Activated CD8-positive, alpha-beta T cell treated with anti-CD3 and anti-CD28 coated beads for 36 hours (primary cell): Measurements from ENCODE around the gene PIEZO2. TPM values are rescaled to one million over a fixed set of nuclear protein-coding genes. Genes with fewer than 3 reads are reported as not detected.
"Not testable (repeated sequence)": the region's sequence is repeated elsewhere in the genome, so short reads cannot be mapped to it uniquely, and the experiment has no call there.

Source experiments
- ATAC-seq: fragments of 200-7000 bp; cut with Tn5 transposase; one replicate; pipeline ENCODE4 v1.10.0; 2021; ENCODE audit warnings: mild to moderate bottlenecking, moderate library complexity
- CTCF ChIA-PET: fragments of 350-600 bp; sonication (Branson Sonifier 250); formaldehyde crosslinking; loops from one replicate; lab custom pipeline; 2021; ENCODE audit warnings: antibody characterized with exemption; lab: Charles Lee
- POLR2A ChIA-PET: fragments of 350-600 bp; sonication (Branson Sonifier 250); formaldehyde crosslinking; loops from one replicate; lab custom pipeline; 2021; ENCODE audit warnings: antibody characterized with exemption; lab: Charles Lee
- DNase-seq: peaks from one replicate; pipeline ENCODE4 v3.0.0-alpha.2; 2020
- H3K27ac Mint-ChIP-seq: one replicate; pipeline ENCODE4 v1.8.0; 2021; ENCODE audit warnings: mild to moderate bottlenecking, mixed read lengths
- H3K27me3 Mint-ChIP-seq: one replicate; pipeline ENCODE4 v1.8.0; 2021; ENCODE audit warnings: mixed read lengths
- H3K36me3 Mint-ChIP-seq: one replicate; pipeline ENCODE4 v1.8.0; 2021; ENCODE audit warnings: low read depth, mixed read lengths
- H3K4me1 Mint-ChIP-seq: one replicate; pipeline ENCODE4 v1.8.0; 2021; ENCODE audit warnings: low read depth, mixed read lengths
- H3K4me3 Mint-ChIP-seq: one replicate; pipeline ENCODE4 v1.8.0; 2021; ENCODE audit warnings: mild to moderate bottlenecking, moderate library complexity, mixed read lengths
- H3K9me3 Mint-ChIP-seq: one replicate; pipeline ENCODE4 v1.8.0; 2021; ENCODE audit warnings: mixed read lengths
- intact Hi-C: fragments of 100-400 bp; cut with micrococcal nuclease; formaldehyde crosslinking; loops from one replicate; pipeline ENCODE4 v1.10.0; 2022
- total RNA-seq, 2 experiments: library from RNA; stranded (reverse); gene quantifications; one replicate each; pipeline ENCODE4 v1.2.3, GENCODE V29; 2021
- TF ChIP-seq, protein P1 (sequence below): fragments of 200-600 bp; IDR thresholded peaks from one replicate; pipeline ENCODE4 v1.8.0; 2022; ENCODE audit warnings: antibody characterized with exemption, mild to moderate bottlenecking

Gene PIEZO2
- total RNA-seq, 2 experiments from 2014 or later = not detected

DNA sequence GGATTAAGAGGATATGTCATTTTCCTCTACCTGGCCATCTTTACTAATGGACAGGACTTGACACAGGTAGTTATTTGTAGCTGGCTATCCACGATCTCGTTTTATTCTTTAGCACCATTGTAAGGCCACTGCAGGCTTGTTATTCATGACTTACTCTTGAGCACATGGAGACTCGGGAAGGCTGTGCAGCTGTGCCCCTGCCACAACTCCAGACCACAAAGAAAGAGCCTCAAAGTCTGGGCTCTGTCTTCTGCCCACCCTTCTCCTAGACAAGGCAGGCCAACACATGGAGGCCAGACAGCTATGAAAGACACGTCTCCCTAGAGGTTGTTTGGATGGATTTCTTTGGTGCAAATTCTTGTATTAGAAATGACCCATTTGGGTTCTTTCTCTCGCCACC lies 489.8 kb downstream of the PIEZO2 start:
- CTCF ChIA-PET = no interaction called here
- TF ChIP-seq, protein P1, sequence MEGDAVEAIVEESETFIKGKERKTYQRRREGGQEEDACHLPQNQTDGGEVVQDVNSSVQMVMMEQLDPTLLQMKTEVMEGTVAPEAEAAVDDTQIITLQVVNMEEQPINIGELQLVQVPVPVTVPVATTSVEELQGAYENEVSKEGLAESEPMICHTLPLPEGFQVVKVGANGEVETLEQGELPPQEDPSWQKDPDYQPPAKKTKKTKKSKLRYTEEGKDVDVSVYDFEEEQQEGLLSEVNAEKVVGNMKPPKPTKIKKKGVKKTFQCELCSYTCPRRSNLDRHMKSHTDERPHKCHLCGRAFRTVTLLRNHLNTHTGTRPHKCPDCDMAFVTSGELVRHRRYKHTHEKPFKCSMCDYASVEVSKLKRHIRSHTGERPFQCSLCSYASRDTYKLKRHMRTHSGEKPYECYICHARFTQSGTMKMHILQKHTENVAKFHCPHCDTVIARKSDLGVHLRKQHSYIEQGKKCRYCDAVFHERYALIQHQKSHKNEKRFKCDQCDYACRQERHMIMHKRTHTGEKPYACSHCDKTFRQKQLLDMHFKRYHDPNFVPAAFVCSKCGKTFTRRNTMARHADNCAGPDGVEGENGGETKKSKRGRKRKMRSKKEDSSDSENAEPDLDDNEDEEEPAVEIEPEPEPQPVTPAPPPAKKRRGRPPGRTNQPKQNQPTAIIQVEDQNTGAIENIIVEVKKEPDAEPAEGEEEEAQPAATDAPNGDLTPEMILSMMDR = no peak
- ATAC-seq = no peak
- POLR2A ChIA-PET = no interaction called here
- Mint-ChIP-seq H3K4me3 (no peak overlapping the region), H3K27ac (no peak overlapping the region), H3K36me3 (no peaks in the 10 kb centered on the region), H3K9me3 (peaks cover 2% of the 10 kb centered on the region), H3K4me1 (no peaks in the 10 kb centered on the region), H3K27me3 (peaks cover 2% of the 10 kb centered on the region)
- no peak for DNase-seq
- intact Hi-C loops = no loop called here

DNA sequence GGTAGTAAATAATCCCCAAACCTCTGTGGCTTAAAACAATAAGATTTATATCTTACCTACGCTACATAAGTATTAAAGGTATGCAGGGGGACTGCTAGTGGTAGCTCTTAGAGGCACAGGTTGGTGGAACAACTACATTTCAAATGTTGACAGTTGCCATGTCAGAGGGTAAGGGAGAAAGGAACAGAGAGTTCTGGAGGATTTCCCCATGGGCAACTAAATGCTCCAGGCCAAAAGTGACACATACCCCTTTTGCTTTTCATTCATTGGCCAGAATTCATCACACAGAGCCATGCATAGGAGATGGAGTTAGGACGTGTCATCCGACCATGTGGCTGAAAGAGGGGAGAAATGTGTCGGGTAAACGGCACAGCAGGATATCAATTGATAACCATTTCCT lies 490.4 kb downstream of the PIEZO2 start:
- ChIA-PET CTCF (no interaction called here), POLR2A (no interaction called here)
- TF ChIP-seq, protein P1 = no peak
- Mint-ChIP-seq H3K9me3 (peaks cover 2% of the 10 kb centered on the region), H3K4me1 (no peaks in the 10 kb centered on the region), H3K36me3 (no peaks in the 10 kb centered on the region), H3K4me3 (no peak overlapping the region), H3K27me3 (peaks cover 2% of the 10 kb centered on the region), H3K27ac (no peak overlapping the region)
- intact Hi-C loops = no loop called here
- ATAC-seq (no peak), DNase-seq (no peak)

DNA sequence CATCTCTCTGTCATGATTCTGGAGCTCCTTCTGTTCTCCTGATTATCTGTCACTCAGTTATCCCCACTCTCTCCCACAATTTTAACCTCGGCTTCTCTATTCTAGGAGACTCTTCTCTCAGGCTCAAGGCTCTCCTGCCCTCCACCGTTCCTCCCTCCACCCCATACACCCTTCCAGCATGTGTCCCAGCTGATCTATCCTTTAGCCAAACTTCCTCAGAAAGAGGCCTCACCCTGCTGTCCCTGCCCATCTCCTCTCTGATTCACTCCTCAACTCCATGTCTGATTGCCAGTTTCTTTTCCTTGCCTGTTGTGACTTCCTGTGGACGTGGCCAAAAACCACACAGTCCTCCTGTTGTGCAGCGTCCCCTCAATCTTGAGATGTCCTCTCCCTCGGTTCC lies 505.4 kb downstream of the PIEZO2 start:
- CTCF ChIA-PET, H3K27ac Mint-ChIP-seq, H3K9me3 Mint-ChIP-seq, intact Hi-C loops, H3K36me3 Mint-ChIP-seq, H3K4me1 Mint-ChIP-seq, H3K4me3 Mint-ChIP-seq, H3K27me3 Mint-ChIP-seq, ATAC-seq, DNase-seq, POLR2A ChIA-PET: not testable (repeated sequence)

GRCh38 chr18:10642915-10643524 lies 506.3 kb downstream of the PIEZO2 start:
- H3K36me3 Mint-ChIP-seq, H3K9me3 Mint-ChIP-seq, DNase-seq, ATAC-seq, H3K27me3 Mint-ChIP-seq, CTCF ChIA-PET, H3K4me3 Mint-ChIP-seq, POLR2A ChIA-PET, H3K27ac Mint-ChIP-seq, H3K4me1 Mint-ChIP-seq, intact Hi-C loops: not testable (repeated sequence)

DNA sequence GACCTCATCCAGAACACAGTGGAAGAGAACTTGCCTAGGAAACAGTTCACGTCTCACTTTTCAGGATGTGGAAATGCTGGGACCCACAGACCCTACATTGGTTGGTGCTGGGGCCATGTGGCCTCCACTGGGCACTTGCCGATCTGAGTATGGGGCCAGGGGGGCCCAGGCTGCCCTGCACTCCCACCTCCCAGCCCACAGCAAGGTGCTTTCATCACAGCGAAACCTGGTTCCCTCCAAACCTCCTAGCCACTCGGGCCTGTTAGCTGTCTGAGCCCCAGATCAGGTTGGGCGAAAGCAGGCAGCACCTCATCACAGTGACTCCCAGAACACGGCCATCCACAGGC lies 510.9 kb downstream of the PIEZO2 start:
- H3K4me3 Mint-ChIP-seq, H3K27me3 Mint-ChIP-seq, POLR2A ChIA-PET, H3K9me3 Mint-ChIP-seq, CTCF ChIA-PET, DNase-seq, H3K36me3 Mint-ChIP-seq, H3K27ac Mint-ChIP-seq, intact Hi-C loops, H3K4me1 Mint-ChIP-seq, ATAC-seq: not testable (repeated sequence)

DNA sequence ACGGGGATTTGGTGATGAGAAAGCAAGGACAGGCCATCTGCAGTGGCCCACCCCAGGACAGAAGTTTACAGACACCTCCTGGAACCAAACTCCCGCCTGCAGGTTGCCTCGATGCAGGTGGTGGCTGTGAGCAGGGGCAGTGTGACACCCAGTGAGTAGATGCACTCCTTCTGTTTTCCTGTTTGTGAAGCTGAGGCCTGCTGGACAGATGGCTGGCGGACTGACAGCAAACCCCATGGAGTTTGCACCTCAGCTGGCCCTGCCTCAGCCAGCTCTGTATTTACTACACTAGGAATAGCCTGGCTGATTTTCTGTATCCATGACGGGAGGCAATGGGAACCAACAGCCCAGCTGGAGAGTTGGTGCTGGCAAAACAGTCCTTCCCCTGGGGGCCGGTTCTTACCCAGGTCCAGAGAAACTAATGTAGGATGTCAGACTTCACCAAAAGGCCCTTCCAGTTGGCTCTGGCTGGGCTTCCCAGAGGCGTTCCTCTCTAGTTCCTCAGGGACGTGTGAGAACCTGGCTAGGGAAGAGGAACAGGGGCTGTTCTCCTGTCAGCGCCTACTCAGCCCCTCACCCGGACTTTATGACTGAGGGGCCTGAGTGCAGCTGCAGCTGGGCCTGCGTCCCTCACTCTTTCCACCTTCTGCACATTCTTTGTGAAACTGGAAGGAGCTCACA lies 511.4 kb downstream of the PIEZO2 start:
- ATAC-seq, H3K27me3 Mint-ChIP-seq, H3K27ac Mint-ChIP-seq, H3K36me3 Mint-ChIP-seq, POLR2A ChIA-PET, CTCF ChIA-PET, intact Hi-C loops, H3K4me1 Mint-ChIP-seq, DNase-seq, H3K9me3 Mint-ChIP-seq, H3K4me3 Mint-ChIP-seq: not testable (repeated sequence)

DNA sequence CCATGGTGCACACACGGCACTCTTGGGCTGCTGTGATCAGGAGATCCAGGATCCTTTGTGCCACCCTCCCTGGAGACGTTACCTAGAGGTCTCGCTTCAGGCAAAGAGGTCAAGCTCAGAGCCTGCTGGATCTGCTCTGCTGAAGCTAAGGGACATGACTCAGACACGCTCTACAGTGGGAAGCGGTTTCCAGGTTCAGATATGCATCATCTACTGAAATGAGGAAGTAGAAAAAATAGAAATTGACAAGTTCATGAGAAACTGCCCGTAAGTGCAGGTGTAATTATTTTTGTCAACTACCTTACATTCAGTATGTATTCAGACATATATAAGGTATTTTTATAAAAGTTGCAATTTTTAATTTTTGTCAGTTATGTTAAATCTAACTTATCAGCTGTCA lies 520.3 kb downstream of the PIEZO2 start:
- DNase-seq = peak; percentile 2
- H3K9me3 Mint-ChIP-seq, CTCF ChIA-PET, H3K4me3 Mint-ChIP-seq, intact Hi-C loops, H3K27ac Mint-ChIP-seq, POLR2A ChIA-PET, H3K27me3 Mint-ChIP-seq, H3K4me1 Mint-ChIP-seq, H3K36me3 Mint-ChIP-seq: not testable (repeated sequence)
- ATAC-seq = peak; percentile 78

GRCh38 chr18:10626606-10627213 lies 522.7 kb downstream of the PIEZO2 start:
- H3K36me3 Mint-ChIP-seq, H3K27me3 Mint-ChIP-seq, POLR2A ChIA-PET, H3K4me1 Mint-ChIP-seq, ATAC-seq, H3K4me3 Mint-ChIP-seq, H3K9me3 Mint-ChIP-seq, CTCF ChIA-PET, H3K27ac Mint-ChIP-seq, DNase-seq, intact Hi-C loops: not testable (repeated sequence)

DNA sequence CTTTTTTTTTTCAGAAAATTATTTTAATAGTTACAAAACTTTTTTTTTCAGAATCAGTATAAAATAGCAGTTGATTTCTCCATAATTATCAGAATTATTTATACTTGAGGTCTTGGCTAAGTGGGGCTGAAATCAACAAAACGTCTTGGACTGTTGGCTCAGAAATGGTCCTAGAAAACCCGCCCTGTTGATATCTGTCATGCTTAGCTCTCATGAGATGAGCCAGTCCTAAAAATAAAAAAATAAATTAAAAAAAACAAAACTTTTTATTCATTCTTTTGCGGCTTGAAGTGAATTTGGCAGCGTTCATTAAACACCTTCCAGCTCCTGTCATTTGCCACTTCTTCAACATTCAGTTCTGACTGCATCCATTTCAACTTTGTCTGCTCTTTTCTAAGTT lies 525.8 kb downstream of the PIEZO2 start:
- intact Hi-C loops, H3K27me3 Mint-ChIP-seq, ATAC-seq: not testable (repeated sequence)

GRCh38 chr18:10622982-10623381 lies 526.4 kb downstream of the PIEZO2 start:
- POLR2A ChIA-PET, H3K9me3 Mint-ChIP-seq, H3K27ac Mint-ChIP-seq, CTCF ChIA-PET, H3K36me3 Mint-ChIP-seq, H3K4me3 Mint-ChIP-seq, H3K4me1 Mint-ChIP-seq, ATAC-seq, H3K27me3 Mint-ChIP-seq, intact Hi-C loops, DNase-seq: not testable (repeated sequence)

More for the DNA sequence above, 525.8 kb downstream of the PIEZO2 start:
- H3K4me3 Mint-ChIP-seq, H3K4me1 Mint-ChIP-seq, DNase-seq, H3K27ac Mint-ChIP-seq, H3K9me3 Mint-ChIP-seq, H3K36me3 Mint-ChIP-seq, CTCF ChIA-PET, POLR2A ChIA-PET: not testable (repeated sequence)
